BE2C (cell line): ENCODE data around the gene LRIT2.
A peak's percentile ranks its signal among the peaks of the same experiment; 100 is the strongest.
"Not testable (repeated sequence)": the region's sequence is repeated elsewhere in the genome, so short reads cannot be mapped to it uniquely, and the experiment has no call there.

Experiments
- DNase-seq: peaks from one replicate; pipeline ENCODE4 v3.0.0-alpha.2; 2020
- H3K27me3 ChIP-seq: fragments of 250-450 bp; sonication (Bioruptor Pico); 2 replicates; pipeline ENCODE4 v1.5.1; 2020; ENCODE audit warnings: mild to moderate bottlenecking
- H3K36me3 ChIP-seq: fragments of 250-450 bp; sonication (Bioruptor Pico); 2 replicates; pipeline ENCODE4 v1.5.1; 2020; ENCODE audit warnings: mild to moderate bottlenecking
- H3K4me1 ChIP-seq: fragments of 250-450 bp; sonication (Bioruptor Pico); 2 replicates; pipeline ENCODE4 v1.5.1; 2020
- H3K4me3 ChIP-seq: 2 replicates; pipeline ENCODE4 v1.5.1; 2011; ENCODE audit warnings: low read depth, low read length
- H3K9me3 ChIP-seq: fragments of 250-450 bp; sonication (Bioruptor Pico); 2 replicates; pipeline ENCODE4 v1.5.1; 2020
- CTCF ChIP-seq: IDR thresholded peaks from 2 replicates; pipeline ENCODE4 v1.5.1; 2012; ENCODE audit warnings: mild to moderate bottlenecking, low read depth, low read length

LRIT2 gene

DNA sequence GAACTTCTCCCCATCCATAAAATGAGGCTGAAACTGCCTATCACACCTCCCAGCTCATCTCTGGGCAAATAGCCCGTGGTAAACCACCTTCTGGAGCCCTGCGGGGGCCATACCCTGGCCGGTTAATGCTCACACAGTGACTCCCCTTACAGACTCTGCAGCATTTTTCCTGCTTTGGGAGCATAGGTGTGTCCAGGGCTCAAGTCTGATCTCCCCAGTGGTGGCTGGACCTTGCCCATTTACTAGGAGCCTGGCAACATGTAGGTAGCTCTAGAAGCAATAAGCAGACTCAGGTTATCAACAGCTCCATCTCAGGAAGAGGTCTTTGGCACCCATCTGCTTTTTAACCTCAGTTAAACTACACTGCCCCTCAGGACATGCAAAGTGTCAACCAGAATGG lies 36.5 kb downstream of the LRIT2 start:
- no peak for TF ChIP-seq CTCF
- no peaks in the 10 kb centered on the region for H3K9me3 ChIP-seq
- H3K4me3 ChIP-seq = no peak overlapping the region
- DNase-seq = no peak
- no peaks in the 10 kb centered on the region for H3K4me1 ChIP-seq
- H3K36me3 ChIP-seq = no peaks in the 10 kb centered on the region
- H3K27me3 ChIP-seq = peaks cover 2% of the 10 kb centered on the region

DNA sequence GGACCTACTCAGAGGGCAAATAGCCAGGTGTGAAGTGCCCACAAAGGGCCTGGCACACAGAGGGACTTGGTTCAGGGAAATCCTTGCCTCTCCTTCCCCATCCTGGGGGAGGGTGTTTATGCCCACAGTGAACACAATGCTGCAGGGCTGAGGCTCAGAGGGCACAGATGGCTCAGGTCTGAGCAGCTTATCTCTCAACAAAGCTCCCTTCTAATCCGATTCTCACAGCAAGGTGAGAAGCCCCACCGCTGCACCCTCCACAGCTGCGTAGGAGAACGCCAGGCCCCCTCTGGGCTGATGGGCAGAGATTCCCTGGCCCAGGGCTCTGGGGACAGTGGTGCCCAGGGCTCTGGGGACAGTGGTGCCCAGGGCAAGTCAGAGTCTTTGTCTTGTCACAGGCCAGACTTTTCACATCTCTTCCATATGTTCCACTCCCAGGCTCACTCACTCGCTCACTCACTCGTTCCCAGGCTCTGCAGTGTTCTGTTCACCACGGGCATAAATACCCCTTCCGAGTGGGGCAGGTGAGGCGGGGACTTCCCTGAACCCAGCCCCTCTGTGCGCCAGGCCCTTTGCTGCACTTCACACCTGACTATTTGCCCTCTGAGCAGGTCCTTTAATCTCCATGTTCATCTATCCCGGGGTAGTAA lies 39.7 kb downstream of the LRIT2 start:
- Histone ChIP-seq H3K36me3 (no peaks in the 10 kb centered on the region), H3K4me1 (no peaks in the 10 kb centered on the region), H3K9me3 (no peaks in the 10 kb centered on the region), H3K27me3 (no peaks in the 10 kb centered on the region), H3K4me3 (no peak overlapping the region)
- DNase-seq = no peak
- TF ChIP-seq CTCF = no peak

DNA sequence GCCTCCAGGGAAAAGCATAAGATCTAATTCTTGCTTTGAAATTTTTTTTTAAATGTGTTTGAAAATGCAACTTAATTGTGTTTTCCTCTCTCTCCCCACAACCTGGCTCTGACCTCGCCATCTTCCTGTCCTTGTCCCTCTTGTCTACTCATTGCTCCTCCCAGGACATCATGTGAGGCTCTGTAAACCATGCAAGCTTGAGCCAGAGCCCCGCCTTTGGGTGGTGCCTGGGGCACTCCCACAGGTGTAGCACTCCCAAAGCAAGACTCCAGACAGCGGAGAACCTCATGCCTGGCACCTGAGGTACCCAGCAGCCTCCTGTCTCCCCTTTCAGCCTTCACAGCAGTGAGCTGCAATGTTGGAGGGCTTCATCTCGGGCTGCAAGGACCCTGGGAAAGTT lies 40.8 kb downstream of the LRIT2 start:
- Histone ChIP-seq H3K36me3 (no peaks in the 10 kb centered on the region), H3K4me1 (no peaks in the 10 kb centered on the region), H3K4me3 (no peak overlapping the region), H3K27me3 (no peaks in the 10 kb centered on the region), H3K9me3 (no peaks in the 10 kb centered on the region)
- DNase-seq = no peak
- no peak for TF ChIP-seq CTCF

GRCh38 chr10:84181631-84182030 lies 43.7 kb downstream of the LRIT2 start:
- Histone ChIP-seq H3K4me1 (no peaks in the 10 kb centered on the region), H3K27me3 (no peaks in the 10 kb centered on the region), H3K4me3 (no peak overlapping the region), H3K36me3 (no peaks in the 10 kb centered on the region), H3K9me3 (no peaks in the 10 kb centered on the region)
- no peak for TF ChIP-seq CTCF
- no peak for DNase-seq

- not testable (repeated sequence) for H3K4me3 ChIP-seq, H3K27me3 ChIP-seq, H3K36me3 ChIP-seq, H3K9me3 ChIP-seq, DNase-seq, H3K4me1 ChIP-seq
Measured at GRCh38 chr10:84180386-84180785, 45.0 kb downstream of the LRIT2 start.

- Histone ChIP-seq H3K36me3 (no peaks in the 10 kb centered on the region), H3K27me3 (no peaks in the 10 kb centered on the region), H3K9me3 (no peaks in the 10 kb centered on the region), H3K4me1 (no peaks in the 10 kb centered on the region), H3K4me3 (no peak overlapping the region)
- TF ChIP-seq CTCF = no peak
- peak; percentile 43 for DNase-seq
Measured at GRCh38 chr10:84179059-84179710, 46.2 kb downstream of the LRIT2 start.
